ENCODE data around the gene SETBP1.

GRCh38 chr18:45060102-45060501 is 379.4 kb downstream of the SETBP1 start:
- TF ChIP-seq SRF (IDR thresholded peaks at IDR 0.05; ENCODE audit: low read depth): no peak
- no peak for TF ChIP-seq SIN3A (IDR thresholded peaks at IDR 0.05; ENCODE audit: low read depth)
- no peak for TF ChIP-seq FOSL1 (IDR thresholded peaks at IDR 0.05; ENCODE audit: low read depth)
- TF ChIP-seq, protein P1, sequence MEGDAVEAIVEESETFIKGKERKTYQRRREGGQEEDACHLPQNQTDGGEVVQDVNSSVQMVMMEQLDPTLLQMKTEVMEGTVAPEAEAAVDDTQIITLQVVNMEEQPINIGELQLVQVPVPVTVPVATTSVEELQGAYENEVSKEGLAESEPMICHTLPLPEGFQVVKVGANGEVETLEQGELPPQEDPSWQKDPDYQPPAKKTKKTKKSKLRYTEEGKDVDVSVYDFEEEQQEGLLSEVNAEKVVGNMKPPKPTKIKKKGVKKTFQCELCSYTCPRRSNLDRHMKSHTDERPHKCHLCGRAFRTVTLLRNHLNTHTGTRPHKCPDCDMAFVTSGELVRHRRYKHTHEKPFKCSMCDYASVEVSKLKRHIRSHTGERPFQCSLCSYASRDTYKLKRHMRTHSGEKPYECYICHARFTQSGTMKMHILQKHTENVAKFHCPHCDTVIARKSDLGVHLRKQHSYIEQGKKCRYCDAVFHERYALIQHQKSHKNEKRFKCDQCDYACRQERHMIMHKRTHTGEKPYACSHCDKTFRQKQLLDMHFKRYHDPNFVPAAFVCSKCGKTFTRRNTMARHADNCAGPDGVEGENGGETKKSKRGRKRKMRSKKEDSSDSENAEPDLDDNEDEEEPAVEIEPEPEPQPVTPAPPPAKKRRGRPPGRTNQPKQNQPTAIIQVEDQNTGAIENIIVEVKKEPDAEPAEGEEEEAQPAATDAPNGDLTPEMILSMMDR (IDR thresholded peaks at IDR 0.05 in 2 of 3, conservative IDR thresholded peaks at IDR 0.05 in 1 of 3; ENCODE audit: borderline replicate concordance in 1 of 3, insufficient read depth in 1 of 3, low read depth in 2 of 3, low read length in 2 of 3): no peak
- no peak for TF ChIP-seq POLR2A (IDR thresholded peaks at IDR 0.05; ENCODE audit: borderline replicate concordance, extremely low read depth, insufficient read depth, insufficient read length)
- no peak for TF ChIP-seq EZH2phosphoT487 (IDR thresholded peaks at IDR 0.05; ENCODE audit: borderline replicate concordance)
- TF ChIP-seq EZH2 (IDR thresholded peaks at IDR 0.05): no peak
- TF ChIP-seq TCF7L2 (IDR thresholded peaks at IDR 0.05; ENCODE audit: borderline replicate concordance, extremely low read depth, insufficient read depth, insufficient read length): no peak
- TF ChIP-seq POLR2AphosphoS5 (IDR thresholded peaks at IDR 0.05; ENCODE audit: low read depth, low read length): no peak
- no peak for TF ChIP-seq SP1 (IDR thresholded peaks at IDR 0.05; ENCODE audit: low read depth)
